ENCODE measurements around the gene STPG2.

DNA sequence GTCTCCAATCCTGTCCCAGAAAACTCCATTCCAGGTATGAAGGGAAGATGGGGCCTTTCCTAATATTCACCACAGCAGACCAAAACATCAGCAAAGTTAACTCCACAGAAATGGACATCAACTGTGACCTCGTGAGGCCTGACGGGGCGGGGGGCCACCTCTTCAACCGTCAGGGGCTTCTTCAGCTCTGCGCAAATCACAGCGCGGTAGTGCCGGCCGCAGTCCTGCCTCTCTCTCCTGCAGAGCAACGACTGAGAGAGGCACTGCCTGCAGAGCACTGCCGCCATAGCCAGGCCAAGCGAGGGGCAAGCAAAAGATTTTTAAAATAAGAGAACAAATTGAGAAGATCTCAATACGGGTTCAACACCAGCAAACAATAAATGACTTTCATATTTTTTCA, 226.2 kb downstream of the STPG2 start:
- TF ChIP-seq CTCF (IDR thresholded peaks at IDR 0.05; ENCODE audit: insufficient read depth, low read depth, low read length) (no peak), EZH2 (IDR thresholded peaks at IDR 0.05; ENCODE audit: insufficient read depth, low read length) (no peak)

Measured in astrocyte (in vitro differentiated cells and primary cell).